ENCODE results near the gene PKP2. TPM values are rescaled to one million over a fixed set of nuclear protein-coding genes. Genes with fewer than 3 reads are reported as not detected.

PKP2 gene
- total and polyA plus RNA-seq, 7 donors = 0.71 to 45.2 (median 4.2) TPM

- no peaks in the 10 kb centered on the region for H3K36me3 ChIP-seq
- H3K27ac ChIP-seq = no peak overlapping the region
- no peak overlapping the region for H3K4me3 ChIP-seq
- intact Hi-C loops (cut with DNase I) = no loop called here
- 30 to 73% methylated on average over 4 of the region's 4 CpGs for WGBS, 2 donors
- H3K9me3 ChIP-seq = no peaks in the 10 kb centered on the region
- no peaks in the 10 kb centered on the region for H3K4me1 ChIP-seq
- no peak for TF ChIP-seq POLR2AphosphoS5 (IDR thresholded peaks at IDR 0.05)
- no peak for TF ChIP-seq POLR2A (IDR thresholded peaks at IDR 0.05)
- TF ChIP-seq EP300 (IDR thresholded peaks at IDR 0.05) = no peak
- TF ChIP-seq CTCF (IDR thresholded peaks at IDR 0.05) = no peak
- DNase-seq = no peak
- no peaks in the 10 kb centered on the region for H3K27me3 ChIP-seq
Measured at GRCh38 chr12:32776258-32776657, 120.3 kb downstream of the PKP2 start.

DNA sequence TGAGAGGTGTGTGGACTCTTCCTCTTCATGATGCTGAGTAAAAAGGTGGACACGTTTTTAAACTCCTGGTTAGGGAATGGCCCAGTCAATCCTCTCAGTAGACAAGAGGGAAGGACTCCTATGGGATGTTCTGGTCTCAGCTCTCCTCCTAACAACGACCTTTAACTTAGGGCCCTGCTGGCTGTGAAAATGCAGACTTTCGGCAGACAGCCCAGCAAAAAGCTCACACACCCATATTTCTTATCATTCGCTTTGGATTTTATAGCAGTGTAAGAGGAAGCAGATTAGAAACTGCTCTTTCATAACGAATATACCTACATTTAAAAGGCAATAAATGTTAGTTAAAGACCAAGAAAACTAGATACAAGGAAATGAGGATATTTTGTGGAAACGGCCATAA lies 122.9 kb downstream of the PKP2 start:
- Histone ChIP-seq H3K27me3 (no peaks in the 10 kb centered on the region), H3K4me3 (no peak overlapping the region), H3K27ac (no peak overlapping the region), H3K9me3 (no peaks in the 10 kb centered on the region), H3K36me3 (no peaks in the 10 kb centered on the region), H3K4me1 (no peaks in the 10 kb centered on the region)
- WGBS, 2 donors = 11 to 43% methylated on average over 6 of the region's 6 CpGs
- DNase-seq = no peak
- intact Hi-C loops (cut with DNase I) = no loop called here
- TF ChIP-seq EP300 (IDR thresholded peaks at IDR 0.05) = no peak
- TF ChIP-seq CTCF (IDR thresholded peaks at IDR 0.05) = no peak
- no peak for TF ChIP-seq POLR2AphosphoS5 (IDR thresholded peaks at IDR 0.05)
- TF ChIP-seq POLR2A (IDR thresholded peaks at IDR 0.05) = no peak

DNA sequence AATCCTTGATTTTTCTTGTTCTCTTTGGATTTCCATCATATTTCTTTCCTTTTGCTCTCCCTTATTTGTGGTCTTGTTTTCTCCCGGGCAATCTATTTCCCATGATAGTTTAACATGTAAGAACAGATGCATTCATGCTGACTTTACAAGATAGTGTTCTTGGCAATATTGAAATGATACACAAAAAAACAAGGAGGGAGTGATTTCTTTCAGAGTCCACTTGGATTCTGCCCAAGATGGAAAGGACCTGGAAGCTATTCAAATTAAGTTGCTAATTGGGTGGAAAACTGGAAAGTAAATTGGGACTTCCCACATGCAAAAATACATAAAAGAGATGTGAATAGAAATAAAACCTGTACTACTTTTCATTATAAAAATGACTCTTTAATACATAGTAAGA lies 126.4 kb downstream of the PKP2 start:
- TF ChIP-seq CTCF (IDR thresholded peaks at IDR 0.05) (no peak), EP300 (IDR thresholded peaks at IDR 0.05) (no peak), POLR2AphosphoS5 (IDR thresholded peaks at IDR 0.05) (no peak)
- Histone ChIP-seq H3K4me3 (no peak overlapping the region), H3K27ac (no peak overlapping the region), H3K27me3 (peaks cover 0 to 4% (median 0%) of the 10 kb centered on the region in 3 donors), H3K4me1 (no peaks in the 10 kb centered on the region), H3K9me3 (no peaks in the 10 kb centered on the region), H3K36me3 (no peaks in the 10 kb centered on the region)
- 14 to 64% methylated on average over 1 of the region's 1 CpG for WGBS, 2 donors
- no peak for DNase-seq
- intact Hi-C loops (cut with DNase I) = no loop called here

- no peaks in the 10 kb centered on the region for H3K9me3 ChIP-seq
- no peak overlapping the region for H3K27ac ChIP-seq
- no peak overlapping the region for H3K4me3 ChIP-seq
- H3K4me1 ChIP-seq = no peaks in the 10 kb centered on the region
- intact Hi-C loops (cut with DNase I) = no loop called here
- WGBS, 2 donors = 54 to 76% methylated on average over 4 of the region's 4 CpGs
- DNase-seq = no peak
- peaks cover 0 to 4% (median 0%) of the 10 kb centered on the region in 3 donors for H3K27me3 ChIP-seq
- no peaks in the 10 kb centered on the region for H3K36me3 ChIP-seq
- no peak for TF ChIP-seq EP300 (IDR thresholded peaks at IDR 0.05)
- TF ChIP-seq POLR2A (IDR thresholded peaks at IDR 0.05) = no peak
- no peak for TF ChIP-seq CTCF (IDR thresholded peaks at IDR 0.05)
- TF ChIP-seq POLR2AphosphoS5 (IDR thresholded peaks at IDR 0.05) = no peak
Measured at GRCh38 chr12:32768518-32768917, 128.1 kb downstream of the PKP2 start.

GRCh38 chr12:32765906-32766305 lies 130.7 kb downstream of the PKP2 start:
- intact Hi-C loops (cut with DNase I) = no loop called here
- H3K27ac ChIP-seq = no peak overlapping the region
- no peak overlapping the region for H3K4me3 ChIP-seq
- DNase-seq = no peak
- H3K36me3 ChIP-seq = no peaks in the 10 kb centered on the region
- H3K27me3 ChIP-seq = peaks cover 0 to 6% (median 0%) of the 10 kb centered on the region in 3 donors
- TF ChIP-seq CTCF (IDR thresholded peaks at IDR 0.05) (no peak), EP300 (IDR thresholded peaks at IDR 0.05) (no peak), POLR2A (IDR thresholded peaks at IDR 0.05) (no peak), POLR2AphosphoS5 (IDR thresholded peaks at IDR 0.05) (no peak)
- H3K9me3 ChIP-seq = no peaks in the 10 kb centered on the region
- WGBS, 2 donors = 81 to 87% methylated on average over 4 of the region's 4 CpGs
- no peaks in the 10 kb centered on the region for H3K4me1 ChIP-seq
